Suppressor macrophage treated with lipopolysaccharide for 4 hours (primary cell): ENCODE results near the gene TRIP4.
"Not testable (repeated sequence)": the region's sequence is repeated elsewhere in the genome, so short reads cannot be mapped to it uniquely, and the experiment has no call there.

ENCODE experiments used
- DNase-seq: peaks from one replicate; pipeline ENCODE4 v3.0.0-alpha.2; 2020

TRIP4 gene

GRCh38 chr15:64453689-64454037 lies 66.0 kb downstream of the TRIP4 start:
- no peak for DNase-seq

DNA sequence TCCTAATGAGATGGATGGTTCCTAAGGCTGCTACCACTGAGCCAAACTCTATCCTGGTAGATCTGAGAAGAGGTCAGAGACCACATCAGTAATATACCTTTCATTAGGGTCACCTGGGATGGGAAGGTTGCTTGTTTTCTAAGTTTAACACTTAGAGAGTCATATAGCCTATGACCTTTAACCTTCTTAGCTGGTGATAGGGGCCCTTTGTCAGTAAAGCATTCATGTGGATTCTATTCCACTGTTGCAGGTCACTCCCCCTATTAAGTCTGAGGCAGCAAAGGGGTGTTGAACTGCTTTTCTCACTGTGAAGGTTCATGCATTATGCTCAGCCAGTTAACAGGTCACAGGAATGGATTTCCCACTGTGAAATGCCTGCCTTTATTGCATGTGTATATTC lies 66.6 kb downstream of the TRIP4 start:
- DNase-seq: no peak

- peak; percentile 62 for DNase-seq
These were observed 68.3 kb downstream of the TRIP4 start for GRCh38 chr15:64455961-64456371.

GRCh38 chr15:64456634-64457108 lies 69.0 kb downstream of the TRIP4 start:
- peak; percentile 37 for DNase-seq

GRCh38 chr15:64459066-64459781 lies 71.6 kb downstream of the TRIP4 start:
- DNase-seq: no peak

GRCh38 chr15:64460206-64460723 lies 72.6 kb downstream of the TRIP4 start, which contains the start of gene ZNF609:
TSS of gene ZNF609 (plus strand) at chr15:64460578. CDS start at chr15:64499420, 38,842 bp downstream.
- peak; percentile 89 for DNase-seq

DNA sequence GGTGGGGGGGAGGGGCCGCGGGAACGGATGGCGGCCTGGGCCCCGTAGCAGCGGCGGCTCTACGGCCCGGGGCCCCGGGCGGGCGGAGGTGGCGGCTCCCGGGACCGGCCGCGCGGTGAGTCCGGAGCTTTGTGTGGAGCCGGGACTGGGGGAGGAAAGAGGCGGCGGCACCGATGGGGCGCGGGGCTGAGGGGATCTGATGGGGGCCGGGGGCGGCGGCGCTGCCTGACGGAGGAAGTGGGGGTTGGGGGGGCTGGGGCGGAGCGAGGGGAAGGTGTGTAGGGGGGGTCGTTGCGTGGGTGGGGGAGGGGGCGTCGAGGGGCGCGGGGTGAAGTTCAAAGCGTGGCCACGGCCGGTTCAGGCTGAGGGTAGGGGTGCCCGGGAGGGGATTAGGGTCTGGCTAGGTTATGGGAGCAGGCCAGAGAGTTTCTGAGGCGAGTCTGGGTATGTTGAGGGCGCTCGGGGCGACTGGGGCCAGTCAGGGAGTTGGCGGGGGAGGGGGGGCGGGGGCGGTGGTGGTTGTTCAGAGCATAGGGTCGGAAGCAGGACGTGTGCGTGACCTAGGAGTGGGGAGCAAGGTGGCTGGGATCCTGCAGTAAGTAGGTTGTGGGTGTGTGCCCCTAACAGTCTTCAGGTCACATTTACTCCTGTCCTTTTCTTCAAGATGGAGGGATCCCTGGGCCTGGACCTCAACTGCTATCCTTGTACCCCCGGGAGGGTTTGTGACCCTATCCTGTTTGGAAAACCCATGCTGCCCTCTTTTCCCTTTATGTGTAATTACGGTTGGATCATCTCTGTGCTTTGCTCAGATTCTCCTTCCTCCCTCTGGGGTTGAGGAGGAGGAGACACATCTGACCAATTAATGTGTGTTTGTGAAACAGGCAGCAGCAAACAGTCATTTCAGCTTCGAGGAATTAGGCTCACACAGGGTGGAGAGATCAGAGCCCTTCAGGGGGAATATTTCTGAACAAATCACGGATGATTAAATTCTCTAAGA lies 73.4 kb downstream of the TRIP4 start:
- peak; percentile 77 for DNase-seq

GRCh38 chr15:64461721-64462162 lies 74.1 kb downstream of the TRIP4 start:
- DNase-seq: no peak

DNA sequence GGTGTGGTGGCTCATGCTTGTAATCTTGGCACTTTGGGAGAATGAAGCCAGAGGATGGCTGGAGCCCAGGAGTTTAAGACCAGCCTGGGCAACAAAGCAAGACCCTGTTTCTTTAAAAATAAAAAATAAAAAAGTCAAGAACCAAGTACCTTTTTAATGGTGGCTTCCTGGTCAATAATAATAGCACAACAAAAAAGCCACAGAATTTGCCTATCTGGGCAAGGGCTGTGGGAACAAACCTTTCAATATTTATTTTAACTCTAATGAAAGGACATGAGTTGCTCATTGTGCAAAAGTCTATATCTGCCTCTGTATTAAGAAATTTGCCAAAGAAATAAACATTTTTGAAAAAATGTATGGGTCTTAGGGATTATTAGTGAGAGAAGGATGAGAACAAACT lies 74.9 kb downstream of the TRIP4 start:
- DNase-seq: no peak

GRCh38 chr15:64464276-64465005 lies 76.8 kb downstream of the TRIP4 start:
- DNase-seq: no peak

- no peak for DNase-seq
These were observed 78.9 kb downstream of the TRIP4 start for GRCh38 chr15:64466408-64467141.

- no peak for DNase-seq
These were observed 84.5 kb downstream of the TRIP4 start for GRCh38 chr15:64472161-64472560.

GRCh38 chr15:64474846-64475245 lies 87.2 kb downstream of the TRIP4 start:
- DNase-seq: no peak

- no peak for DNase-seq
These were observed 88.9 kb downstream of the TRIP4 start for GRCh38 chr15:64476550-64476949.

DNA sequence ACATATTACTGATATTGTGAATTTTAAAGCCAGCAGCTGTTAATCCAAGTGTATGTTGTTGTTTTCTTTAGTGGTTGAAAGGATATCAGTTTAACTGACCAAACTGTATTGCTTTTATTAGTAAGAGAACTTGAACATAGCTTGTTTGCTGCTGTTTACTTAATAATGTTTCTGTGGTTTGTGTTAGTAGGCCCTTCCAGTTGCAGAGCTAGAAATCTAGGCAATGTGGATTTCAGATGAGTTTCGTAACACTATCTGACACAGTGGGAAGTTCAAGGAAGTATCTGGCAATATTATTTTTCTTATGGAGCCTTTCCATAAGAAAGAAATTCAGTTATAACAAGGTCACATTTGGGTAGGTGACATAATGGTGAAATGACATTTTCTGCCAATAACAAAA lies 91.2 kb downstream of the TRIP4 start:
- no peak for DNase-seq

- peak; percentile 31 for DNase-seq
These were observed 93.3 kb downstream of the TRIP4 start for GRCh38 chr15:64480891-64481290.

DNA sequence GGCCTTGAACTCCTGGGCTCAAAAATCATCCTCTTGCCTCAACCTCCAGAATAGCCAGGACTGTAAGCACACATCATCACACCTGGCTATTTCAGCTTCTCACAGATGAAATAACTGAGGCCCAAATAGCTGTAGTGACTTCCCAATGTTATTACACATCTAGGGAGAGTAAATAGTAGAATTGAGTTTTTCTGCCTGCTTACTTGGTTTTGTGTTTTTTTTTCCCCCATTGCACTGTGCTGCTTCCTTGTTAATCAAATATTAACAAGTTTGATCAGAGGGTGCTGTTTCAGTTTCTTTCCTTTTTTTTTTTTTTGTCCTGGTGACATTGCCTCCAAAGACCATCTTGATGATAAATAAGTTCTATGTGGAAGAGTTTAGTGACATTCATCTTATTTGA lies 96.1 kb downstream of the TRIP4 start:
- no peak for DNase-seq

DNA sequence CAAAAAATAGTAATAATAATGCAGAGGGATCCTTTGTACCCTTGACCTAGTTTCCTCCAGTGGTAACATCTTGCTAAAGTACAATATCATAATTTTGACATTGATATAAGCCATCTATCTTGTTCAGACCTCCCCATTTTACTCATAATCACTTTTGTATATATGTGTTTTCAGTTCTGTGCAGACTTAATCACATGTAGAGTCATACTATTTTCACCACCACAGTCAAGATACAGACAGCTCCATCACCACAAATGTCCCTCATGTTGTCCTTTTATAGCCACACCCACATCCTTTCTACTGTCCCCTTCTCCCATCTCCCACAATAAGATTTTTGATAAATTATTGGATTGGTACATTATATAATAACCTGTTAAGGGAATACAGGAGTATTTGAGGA lies 98.2 kb downstream of the TRIP4 start:
- DNase-seq: no peak

DNA sequence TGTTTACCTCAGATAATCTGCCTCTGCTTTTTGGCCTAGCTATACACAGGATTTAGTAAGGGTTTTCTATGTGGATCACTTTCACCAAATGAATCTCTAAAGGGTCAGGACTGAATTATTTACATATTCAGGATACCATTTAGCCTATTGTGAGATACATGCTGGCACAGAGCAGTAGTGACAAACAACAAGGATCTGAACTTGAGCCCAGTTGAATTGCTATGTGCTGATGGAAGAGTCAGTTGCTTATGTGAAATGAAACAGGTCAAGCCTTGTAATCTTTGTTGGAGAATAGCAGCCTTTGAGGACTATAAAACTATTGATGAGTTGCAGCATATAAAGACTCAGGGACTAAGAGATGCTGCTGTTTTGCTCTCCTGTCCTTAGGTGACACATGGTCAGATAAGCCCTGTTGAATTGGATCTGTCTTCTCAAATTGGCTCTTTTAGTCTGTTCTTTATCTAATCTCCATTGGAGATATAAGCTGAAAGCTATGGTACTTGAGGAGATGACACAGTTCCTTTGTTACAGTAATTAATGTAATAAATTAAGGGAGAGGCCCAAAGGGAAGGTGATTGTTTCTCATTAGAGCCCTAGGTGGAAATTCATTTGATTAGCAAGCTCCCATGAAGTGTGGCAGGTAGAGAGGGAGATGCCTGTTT lies 103.1 kb downstream of the TRIP4 start:
- DNase-seq: no peak

- no peak for DNase-seq
These were observed 106.0 kb downstream of the TRIP4 start for GRCh38 chr15:64493641-64494040.

DNA sequence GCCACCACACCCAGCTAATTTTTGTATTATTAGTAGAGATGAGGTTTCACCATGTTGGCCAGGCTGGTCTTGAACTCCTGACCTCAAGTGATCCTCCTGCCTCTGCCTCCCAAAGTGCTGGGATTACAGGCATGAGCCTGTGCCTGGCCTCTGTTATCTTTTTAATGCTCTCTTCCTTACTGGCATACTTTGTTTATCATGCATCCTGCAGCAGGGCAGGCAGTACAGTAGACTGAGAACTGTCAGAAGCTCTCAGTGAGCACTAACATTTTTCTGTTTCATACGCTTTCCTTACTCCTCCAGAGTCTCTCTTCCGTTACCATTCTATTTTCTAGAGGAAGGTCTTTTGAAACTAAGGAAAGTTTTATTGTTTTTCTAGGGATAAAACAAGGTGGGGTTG lies 108.3 kb downstream of the TRIP4 start:
- DNase-seq: not testable (repeated sequence)
